ENCODE data around the gene SOX18.

The SOX18 gene

DNA sequence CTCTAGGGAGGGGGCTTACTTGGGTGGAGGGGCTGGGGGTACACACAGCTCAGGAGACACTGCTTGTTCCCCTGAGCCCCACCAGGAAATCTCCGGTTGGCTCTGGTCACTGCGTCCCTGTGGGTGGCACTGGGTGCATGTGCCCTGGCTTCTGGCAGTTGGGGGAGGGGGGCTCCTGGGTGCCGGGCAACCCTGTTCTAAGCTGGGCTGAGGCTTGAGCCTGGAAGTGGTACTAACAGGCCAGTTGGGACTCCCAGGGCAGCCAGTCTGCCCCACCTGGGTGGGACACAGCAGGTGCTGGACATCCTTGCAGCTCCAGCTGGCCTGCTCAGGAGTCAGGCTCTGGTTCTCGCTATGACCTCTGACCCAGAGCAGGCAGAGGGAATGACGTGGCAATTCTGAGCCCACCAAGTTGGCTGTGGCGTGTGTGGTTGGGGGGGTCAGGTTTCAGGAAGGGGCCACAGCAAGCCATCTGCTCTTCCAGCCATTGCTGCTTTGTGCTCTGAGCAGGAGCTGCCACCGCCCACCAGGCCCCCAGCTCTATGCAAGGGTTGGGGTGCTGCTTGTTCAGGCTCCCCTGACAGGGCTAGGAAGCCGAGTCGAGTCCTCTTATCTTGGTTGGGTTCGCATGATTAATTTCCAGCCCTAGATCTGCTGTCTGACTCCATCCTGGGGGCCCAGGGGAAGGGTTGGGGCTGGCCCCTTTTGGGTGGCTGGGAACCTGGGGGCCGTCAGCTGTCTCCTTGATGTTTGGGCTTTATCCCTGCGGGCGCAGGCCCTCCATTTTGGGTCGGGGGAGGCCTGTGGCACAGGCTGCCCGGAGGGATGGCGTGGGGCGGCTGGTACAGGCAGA lies 12.9 kb downstream of the SOX18 start:
- no peak for DNase-seq

DNA sequence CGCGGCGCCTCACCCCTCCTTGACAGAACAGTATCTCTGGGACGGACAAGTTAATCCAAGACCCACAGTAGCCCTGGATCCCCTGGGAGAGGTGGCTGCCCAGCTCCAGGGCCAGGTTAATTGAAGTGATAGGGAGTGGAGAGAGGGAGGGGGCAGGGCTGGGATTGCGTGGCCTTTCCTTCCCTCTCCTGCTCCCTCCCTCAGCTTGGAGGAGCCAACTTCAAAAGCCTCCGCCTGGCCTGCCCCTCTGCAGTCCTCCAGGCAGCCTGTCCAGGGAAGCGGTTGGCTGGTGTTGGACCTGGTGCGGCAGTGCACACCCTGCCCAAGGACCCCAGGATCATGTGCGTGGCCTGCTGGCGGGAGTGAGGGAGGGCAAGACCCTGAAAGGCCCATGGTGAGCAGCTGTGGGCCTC lies 13.5 kb downstream of the SOX18 start, which contains the start of gene C20orf204:
C20orf204 (plus strand) TSS at position 250 of the 413 bp plus-strand sequence; CDS start at position 392, 142 bp downstream.
- DNase-seq = no peak

DNA sequence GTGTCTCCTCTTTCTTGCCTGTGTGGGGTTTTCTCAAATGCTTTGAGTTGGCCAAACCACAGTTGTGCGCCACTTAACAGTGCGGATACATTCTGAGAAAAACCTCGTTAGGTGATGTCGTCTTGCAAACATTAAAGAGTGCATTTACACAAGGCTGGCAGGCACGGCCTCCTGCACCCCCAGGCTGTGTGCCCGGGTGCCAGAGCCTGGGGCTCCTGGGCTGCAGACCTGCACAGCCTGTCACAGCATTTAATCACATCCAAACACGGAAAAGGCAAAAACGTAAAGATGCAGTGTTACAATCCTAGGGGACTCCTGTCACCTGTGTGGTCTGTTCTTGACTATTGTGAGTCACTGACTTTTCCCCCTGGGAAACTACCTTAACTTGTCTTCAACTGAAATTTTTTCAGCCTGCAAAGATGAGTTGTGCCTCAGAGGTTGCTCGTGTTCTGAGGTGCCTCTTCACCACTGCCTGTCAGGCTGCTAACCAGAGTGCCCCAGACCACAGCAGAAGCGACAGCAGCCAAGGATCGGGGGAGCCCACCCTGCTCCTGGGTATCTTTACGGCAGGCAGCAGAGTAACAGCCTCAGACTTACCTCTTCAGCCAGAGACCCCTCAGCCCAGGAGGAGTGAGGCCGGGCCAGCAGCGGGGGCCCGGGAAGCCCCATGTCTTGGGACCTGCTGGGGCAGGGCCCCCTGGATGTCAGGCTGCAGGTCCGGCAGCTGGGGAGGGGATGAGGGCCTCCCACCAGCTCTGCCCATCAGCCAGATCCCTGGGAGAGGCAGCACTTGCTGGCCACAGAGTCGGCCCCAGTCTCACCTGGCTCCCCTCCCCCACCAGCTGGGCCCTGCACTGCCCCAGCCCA lies 14.1 kb downstream of the SOX18 start:
- no peak for DNase-seq

DNA sequence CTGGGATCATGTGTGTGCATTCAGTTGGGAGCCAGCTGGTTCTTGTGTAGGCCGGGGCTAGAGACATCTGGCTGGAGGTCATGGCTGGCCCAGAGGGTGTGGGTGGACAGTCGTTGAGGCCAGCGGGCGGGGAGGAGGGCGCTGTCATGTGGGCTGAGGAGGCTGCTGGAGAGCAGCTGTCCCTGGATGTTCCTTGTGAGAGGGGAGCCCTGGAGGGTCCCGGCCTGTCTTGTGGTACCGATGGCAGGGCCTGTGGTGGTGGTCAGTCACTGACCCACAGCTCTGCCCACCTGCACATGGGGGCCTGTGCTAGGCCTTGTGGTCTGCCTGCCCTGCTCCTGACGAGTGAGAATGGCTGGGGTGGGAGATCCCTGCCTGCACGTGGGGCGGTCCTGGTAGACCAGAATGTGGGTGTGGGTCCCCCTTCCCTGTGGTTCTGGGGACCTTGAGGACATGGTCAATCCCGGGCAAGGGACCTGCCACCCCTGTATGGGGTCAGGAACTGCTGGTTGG lies 15.4 kb downstream of the SOX18 start:
- DNase-seq = no peak

DNA sequence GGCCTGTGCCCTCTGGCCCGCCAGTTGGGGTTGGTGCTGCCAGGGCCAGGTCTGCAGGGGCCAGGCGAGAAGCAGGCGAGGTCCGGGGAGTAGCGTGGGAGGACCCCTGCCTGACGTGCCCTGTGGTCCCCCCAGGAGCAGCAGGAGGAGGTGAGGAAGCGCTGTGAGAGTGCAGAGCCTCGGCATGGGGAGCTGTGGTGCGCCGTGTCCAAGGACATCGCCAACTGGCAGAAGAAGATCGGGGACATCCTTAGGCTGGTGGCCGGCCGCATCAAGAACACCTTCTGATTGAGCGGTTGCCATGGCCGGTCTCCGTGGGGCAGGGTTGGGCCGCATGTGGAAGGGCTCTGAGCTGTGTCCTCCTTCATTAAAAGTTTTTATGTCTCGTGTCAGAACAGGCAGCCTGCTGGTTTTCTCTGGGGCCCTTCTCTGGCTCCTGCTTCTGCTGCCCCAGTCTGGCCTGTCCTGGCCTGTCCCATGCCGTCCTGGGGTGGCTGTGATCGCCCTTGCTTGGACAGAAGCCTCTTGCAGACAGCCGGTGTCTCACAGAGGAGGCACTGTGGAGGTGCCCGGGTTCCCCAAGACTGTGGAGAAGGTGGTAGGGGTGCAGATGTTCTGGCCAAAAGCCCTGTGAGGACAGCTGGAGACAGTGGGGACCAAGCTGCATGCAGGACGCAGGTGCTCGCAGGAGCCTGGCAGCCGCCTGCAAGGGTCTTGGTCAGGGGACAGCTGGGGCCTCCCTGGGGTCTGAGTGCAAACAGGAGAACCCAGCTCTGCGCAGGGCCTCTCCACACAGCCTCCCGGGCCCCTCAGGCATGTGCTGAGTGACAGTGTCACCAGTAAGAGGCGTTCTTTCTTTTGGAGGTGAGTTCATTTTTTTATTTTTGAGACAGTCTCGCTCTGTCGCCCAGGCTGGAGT lies 16.5 kb downstream of the SOX18 start:
- DNase-seq = no peak

DNA sequence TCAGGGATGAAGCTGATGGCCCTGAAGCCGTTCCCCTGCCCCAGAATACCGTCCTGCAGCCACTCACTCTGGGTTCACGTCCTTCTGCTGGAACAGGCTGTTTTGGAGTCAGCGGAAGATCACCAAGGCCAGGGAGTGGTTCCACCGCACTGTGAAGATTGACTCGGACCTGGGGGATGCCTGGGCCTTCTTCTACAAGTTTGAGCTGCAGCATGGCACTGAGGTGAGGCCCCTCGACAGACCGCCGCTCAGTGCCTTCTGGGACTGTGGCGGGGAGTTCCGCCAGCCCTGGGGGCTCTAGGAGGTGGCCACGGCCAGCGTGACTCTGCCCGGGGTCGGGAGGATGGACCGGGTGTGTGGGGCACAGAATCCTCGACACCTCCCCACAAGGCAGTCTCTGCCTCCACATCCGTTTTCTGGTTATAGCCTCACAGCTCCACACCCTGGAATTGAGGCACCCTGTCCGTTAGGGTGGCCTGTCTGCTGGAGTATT lies 17.6 kb downstream of the SOX18 start:
- DNase-seq = no peak

DNA sequence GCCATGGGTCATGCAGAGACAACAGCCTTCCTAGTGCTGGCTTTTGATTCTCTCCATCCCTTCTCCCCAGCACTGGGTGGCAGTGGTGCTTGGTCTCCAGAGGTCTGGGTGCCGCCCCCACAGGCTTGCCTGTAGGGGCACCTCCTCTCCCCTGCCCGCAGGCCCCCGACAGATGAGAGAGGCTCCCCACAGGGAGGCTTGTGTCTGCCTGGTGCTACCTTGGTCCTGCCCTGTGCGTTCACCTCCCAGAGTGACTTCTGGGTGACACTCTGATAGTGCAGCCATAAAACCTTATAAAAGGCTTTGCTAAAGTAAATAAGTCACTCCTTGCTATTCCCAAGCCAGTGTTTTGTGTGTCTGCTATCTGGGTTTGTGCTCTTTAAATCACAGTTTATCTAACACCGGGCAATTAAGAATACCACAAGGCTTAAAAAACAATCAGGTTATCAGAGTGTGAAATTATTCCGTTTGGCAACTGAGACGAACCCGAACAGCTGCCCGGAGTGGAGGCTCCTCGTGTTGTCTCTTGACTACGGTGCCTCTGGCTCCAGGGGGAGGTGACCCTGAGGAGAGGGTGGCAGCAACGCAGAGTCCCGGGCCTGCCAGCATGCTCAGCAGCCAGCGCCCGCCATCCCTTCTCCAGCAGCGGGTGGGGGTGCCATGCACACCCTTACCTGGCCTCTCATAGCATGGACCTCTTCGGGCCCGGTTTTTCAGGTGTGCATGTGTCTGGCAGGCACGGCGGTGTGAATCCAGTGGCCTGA lies 18.9 kb downstream of the SOX18 start:
- DNase-seq = no peak

DNA sequence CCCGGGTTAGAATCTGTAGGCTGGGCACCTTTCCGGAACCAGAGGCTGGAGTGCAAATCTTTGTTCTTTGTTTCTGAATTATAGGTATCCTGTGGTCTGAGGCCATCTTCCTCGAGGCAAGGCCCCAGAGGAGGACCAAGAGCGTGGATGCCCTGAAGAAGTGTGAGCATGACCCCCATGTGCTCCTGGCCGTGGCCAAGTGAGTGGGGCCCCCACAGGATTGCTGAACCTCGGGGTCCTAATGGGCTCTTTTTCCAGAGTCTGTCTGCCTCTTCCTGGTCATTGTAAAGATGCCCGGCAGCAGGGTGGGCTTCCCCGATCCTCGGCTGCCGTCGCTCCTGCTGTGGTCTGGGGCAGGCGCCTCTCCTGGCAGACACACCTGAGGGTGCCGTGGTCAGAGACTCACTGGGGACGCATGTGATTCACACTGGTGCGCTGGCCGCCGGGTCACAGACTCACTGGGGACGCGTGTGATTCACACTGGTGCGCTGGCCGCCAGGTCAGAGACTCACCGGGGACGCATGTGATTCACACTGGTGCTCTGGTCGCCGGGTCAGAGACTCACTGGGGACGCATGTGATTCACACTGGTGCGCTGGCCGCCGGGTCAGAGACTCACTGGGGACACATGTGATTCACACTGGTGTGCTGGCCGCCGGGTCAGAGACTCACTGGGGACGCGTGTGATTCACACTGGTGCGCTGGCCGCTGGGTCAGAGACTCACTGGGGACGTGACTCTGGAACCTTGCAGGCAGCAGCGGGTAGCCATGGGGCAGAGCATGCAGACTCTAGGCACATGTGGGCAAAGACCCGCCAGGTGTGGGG lies 19.9 kb downstream of the SOX18 start:
- DNase-seq = no peak

DNA sequence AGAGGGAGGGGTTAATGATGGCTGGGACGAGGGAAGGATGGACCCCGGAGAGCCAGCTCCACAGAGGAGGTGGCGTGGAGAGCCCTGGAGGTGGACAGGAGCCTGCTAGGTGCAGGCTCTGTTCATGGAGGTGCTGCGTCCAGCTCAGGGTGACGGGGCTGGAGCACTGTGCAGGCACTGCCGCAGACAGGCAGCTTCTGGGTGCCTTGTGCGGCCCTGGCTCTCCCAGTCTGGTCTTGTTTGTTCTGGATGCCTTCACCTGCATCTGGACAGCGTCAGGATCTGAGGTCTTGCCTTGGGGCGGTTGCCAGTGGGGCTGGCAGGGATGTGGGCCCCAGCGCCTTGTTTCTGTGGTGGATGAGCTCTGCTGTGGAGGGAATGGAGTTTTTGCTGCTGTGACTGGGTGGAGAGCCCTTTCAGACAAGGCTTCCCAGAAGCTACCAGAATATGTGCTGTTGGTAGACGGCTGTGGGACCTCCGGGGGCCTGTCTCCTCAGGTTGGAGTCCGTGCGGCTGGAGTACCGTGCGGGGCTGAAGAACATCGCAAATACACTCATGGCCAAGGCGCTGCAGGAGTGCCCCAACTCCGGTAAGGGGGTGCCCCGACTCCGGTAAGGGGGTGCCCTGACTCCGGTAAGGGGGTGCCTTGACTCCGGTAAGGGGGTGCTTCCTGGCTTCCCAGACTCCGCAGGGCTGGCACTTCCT lies 21.3 kb downstream of the SOX18 start:
- no peak for DNase-seq

DNA sequence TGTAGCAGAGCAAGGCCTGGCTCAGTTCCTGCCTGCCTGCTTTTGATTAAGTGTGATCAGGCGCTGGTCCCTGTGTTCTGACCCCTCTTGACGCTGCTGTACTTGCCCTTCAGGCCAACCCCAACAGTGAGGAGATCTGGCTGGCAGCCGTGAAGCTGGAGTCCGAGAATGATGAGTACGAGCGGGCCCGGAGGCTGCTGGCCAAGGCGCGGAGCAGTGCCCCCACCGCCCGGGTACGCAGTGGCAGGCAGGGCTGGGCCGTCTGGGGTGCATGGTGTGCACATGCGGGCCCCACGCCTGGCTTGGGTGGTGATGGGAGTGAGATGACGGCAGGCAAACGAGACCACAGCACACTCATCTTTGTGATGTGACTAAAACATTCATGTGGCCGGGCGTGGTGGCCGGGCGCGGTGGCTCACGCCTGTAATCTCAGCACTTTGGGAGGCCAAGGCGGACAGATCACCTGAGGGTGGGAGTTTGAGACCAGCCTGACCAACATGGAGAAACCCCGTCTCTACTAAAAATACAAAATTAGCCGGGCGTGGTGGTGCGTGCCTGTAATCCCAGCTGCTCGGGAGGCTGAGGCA lies 23.5 kb downstream of the SOX18 start:
- no peak for DNase-seq

DNA sequence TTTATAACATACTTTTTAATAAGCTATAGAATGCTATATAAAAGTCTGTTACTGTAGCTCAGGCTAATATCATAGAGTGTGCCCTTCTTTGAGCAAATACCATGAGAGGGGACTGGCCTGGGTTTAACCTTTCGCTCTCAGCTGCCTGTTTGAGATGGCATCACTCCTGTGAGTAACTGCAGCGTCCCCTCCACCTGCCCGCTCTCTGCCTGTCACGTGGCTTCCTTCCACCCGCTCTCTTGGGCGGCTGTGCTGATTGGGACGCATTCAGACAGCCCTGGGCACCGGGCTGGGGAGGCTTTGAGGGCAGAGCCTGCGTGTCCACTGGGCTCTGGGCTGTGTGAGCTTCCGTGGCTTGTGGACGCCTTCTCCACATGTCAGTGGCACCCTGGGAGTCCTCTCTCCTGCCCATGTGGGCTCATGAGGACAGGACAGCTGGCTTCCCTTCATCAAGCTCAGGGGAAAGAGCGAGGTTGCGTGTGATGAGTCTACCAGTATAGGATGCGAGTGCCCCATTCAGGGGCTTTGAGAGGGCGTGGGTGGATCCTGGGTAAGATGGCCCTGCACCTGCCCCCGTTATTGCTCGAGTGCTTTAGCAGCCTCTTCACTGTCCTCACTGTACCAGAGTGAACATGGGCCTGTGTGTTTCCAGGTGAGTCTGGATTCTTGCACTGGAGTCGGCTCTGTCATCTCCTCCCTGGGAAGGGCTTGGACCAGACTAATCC lies 24.2 kb downstream of the SOX18 start:
- DNase-seq = no peak

DNA sequence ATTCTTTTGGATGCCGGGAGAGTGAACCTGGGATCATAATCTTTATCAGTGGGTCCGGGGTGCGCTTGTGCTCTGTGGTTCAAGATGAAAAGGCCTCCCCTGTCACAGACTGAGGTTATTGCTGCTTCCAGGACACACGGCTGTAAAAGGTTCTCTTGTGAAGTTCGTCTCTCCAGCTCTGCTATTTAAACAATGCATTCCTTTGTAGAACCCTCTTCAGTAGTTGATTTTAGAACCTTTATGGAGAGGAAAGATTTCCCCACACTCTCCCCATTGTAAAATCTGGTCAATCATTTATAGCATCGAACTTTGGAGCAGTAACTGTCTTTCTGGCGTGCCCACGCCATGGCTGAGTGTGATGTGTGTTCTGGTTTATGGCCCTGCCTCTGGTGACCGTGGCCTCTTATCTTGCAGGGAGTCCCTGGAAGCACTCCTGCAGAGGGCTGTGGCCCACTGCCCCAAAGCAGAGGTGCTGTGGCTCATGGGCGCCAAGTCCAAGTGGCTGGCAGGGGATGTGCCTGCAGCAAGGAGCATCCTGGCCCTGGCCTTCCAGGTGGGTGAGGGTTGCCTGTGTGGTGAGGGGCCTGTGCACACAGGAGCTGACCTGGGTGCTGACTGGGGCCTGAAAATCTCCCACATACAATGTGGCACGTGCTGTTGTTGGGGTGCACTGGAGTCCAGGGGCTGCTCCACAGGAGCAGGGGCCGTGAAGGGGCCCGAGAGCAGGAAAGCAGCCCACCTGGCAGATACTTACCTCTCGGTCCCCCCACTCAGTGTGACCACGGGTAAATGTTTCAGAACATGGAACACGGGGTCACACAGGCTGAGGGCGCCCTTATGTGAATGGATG lies 25.1 kb downstream of the SOX18 start:
- no peak for DNase-seq

DNA sequence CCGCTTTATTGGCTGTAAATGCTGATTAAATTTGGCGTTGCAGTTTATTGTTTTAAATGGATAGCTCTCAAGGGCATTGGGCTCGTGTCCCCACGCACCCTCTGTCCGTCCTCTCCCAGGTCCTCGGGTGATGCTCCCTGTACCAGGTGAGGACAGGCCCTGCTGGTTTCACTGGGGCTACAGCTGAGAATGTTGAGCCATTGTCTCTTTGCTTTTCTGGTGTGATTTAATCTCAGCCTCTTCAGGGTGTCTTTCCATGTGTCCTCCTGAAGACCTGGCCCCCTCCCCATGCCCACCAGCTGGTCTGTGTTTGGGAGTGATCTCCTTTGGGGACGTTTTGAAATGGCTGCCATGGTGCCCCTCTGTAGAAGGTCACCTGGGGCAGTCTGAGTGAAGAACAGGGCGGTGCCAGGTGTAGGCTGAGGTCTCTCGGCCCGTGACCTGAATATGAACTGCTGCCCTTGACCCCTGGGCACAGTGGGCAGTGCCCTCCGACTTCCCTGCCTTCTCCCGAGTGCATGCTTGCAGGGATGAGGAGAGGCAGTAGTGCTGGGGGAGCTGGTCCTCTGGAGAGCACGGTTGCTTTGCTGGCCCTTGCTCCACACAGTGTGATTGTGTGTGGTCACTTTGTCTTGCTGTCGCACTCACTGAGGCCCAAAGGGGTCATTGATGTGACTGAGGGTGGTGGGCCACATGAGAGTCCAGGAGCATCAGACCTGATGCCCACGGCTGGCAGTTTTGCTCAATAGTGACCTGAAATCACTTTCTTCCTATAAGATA lies 25.9 kb downstream of the SOX18 start:
- no peak for DNase-seq

DNA sequence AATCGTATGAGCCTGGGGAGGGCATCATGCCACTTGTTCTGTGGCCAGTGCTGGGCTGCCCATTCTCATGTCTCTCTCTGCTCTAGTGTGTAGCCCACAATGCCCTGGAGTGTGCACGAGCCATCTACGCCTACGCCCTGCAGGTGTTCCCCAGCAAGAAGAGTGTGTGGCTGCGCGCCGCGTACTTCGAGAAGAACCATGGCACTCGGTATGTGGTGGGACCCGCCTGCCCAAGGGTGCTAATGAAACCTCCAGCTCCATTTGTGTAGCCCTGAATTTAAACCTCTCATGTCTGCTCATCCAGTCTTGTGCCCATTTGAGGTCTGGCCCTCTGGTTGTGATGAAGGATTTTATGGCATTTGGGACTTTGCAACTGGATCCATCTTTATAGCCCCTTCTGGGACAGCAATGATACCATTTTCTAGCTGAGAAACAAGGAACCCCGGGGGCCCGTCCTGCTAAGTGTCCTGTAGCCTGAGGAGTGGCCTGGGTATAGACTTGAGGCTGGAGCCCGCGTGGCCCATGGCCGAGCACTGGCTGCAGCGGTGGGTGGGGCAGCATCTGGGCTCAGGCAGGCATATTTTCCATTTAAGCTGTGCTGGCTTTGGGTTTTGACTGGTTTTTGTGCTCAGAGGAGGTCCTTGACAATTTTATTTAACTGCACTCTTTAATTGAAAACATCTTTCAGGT lies 26.6 kb downstream of the SOX18 start:
- DNase-seq = no peak

DNA sequence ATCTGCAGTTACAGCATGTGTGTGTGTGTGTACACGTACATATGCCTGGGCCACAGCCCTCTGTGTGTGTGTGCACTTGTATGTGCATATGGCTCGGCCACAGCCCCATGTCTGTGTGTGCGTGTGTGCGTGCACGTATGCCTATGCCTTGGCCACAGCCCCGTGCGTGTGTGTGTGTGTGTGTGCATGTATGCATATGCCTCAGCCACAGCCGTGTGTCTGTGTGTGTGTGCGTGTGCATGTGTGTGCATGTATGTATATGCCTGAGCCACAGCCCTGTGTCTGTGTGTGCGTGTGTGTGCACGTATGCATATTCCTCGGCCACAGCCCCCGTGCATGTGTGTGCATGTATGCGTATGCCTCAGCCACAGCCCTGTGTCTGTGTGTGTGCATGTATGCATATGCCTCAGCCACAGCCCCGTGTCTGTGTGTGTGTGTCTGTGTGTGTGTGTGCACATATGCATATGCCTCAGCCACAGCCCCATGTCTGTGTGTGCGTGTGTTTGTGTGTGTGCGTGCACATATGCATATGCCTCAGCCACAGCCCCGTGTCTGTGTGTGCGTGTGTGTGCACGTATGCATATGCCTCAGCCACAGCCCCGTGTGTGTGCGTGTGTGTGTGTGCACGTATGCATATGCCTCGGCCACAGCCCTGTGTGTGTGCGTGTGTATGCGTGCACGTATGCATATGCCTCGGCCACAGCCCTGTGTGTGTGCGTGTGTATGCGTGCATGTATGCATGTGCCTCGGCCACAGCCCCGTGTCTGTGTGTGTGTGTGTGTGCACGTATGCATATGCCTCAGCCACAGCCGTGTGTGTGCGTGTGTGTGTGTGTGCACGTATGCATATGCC lies 28.1 kb downstream of the SOX18 start:
- no peak for DNase-seq
